ENCODE results near the gene CENPL.

Gene CENPL

DNA sequence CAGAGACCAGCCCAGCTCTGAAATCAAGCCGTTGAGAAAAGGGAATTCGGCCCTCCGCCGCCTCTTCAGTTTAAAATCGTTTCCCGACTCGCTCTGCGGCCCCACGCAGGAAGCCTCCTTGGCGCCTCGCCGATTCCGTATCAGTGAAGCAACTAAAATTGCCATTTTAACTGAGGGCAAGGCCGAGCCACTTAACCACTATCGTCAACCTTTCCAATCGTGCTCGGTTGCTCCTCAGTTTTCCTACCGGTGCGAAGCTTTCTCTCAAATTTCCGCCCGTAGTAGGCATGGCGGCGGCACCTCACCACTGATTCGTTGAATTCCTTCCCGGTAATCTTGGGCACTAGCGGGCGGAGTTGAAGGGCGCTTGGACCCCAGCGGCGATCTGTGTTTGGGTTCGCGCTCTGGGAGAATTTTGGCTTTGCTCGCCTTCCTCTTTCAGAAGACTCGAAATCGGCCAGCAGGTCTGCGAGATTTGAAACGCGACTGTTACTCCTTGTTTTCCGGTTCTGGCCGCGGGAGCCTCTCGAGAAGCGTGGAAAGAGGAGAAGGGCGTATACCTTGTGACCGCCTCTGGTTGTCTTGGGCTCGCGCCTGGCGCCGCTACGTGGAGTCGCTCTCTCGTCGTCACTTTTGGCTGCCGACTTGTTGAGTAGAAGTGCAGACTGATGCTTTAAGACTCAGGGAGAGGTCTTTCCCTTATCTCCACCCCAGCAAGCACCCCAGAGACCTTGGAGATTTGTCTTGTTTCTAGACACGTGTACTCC lies at the start of gene CENPL, which contains the start of gene DARS2 (continued):
- TF ChIP-seq ZNF133 (tag by site-specific recombination; IDR thresholded peaks at IDR 0.05) (no peak), EGR2 (tag by site-specific recombination; IDR thresholded peaks at IDR 0.05; ENCODE audit: low read depth) (0 out of 2 replicates have a peak, but pooled peaks have one; percentile 32), HOXC10 (CRISPR knock-in tag; IDR thresholded peaks at IDR 0.05) (0 out of 2 replicates have a peak, but pooled peaks have one; percentile 53), ZBTB48 (tag by site-specific recombination; IDR thresholded peaks at IDR 0.05) (peak; percentile 13; the same call in 1 of the 2 replicates), ZNF658 (tag by site-specific recombination; IDR thresholded peaks at IDR 0.05) (no peak), ZNF510 (tag by site-specific recombination; IDR thresholded peaks at IDR 0.05; ENCODE audit: insufficient replicate concordance) (no peak), ZXDB (tag by site-specific recombination; IDR thresholded peaks at IDR 0.05) (peak; percentile 94), ZNF701 (tag by site-specific recombination; IDR thresholded peaks at IDR 0.05) (no peak), SCRT2 (tag by site-specific recombination; IDR thresholded peaks at IDR 0.05) (peak; percentile 97), ZNF654 (tag by site-specific recombination; IDR thresholded peaks at IDR 0.05; ENCODE audit: low read depth) (no peak), ZNF394 (tag by site-specific recombination; IDR thresholded peaks at IDR 0.05; ENCODE audit: borderline replicate concordance) (peak; percentile 86), TRIM28 (IDR thresholded peaks at IDR 0.05; ENCODE audit: borderline replicate concordance, low read length) (peak; percentile 89; the same call in 1 of the 2 replicates), FEZF1 (tag by site-specific recombination; IDR thresholded peaks at IDR 0.05) (no peak; the same call in 1 of the 2 replicates), ZBTB17 (tag by site-specific recombination; IDR thresholded peaks at IDR 0.05) (peak; percentile 100), ZNF623 (tag by site-specific recombination; IDR thresholded peaks at IDR 0.05) (no peak), ZNF214 (tag by site-specific recombination; IDR thresholded peaks at IDR 0.05; ENCODE audit: borderline replicate concordance) (no peak), ZNF366 (tag by site-specific recombination; conservative IDR thresholded peaks at IDR 0.05) (peak; percentile 48; the same call in 1 of the 2 replicates), ZNF629 (tag by site-specific recombination; IDR thresholded peaks at IDR 0.05) (peak; percentile 76), ZNF530 (tag by site-specific recombination; IDR thresholded peaks at IDR 0.05; ENCODE audit: low read depth) (no peak), ZNF558 (tag by site-specific recombination; IDR thresholded peaks at IDR 0.05) (peak; percentile 53; the same call in 1 of the 2 replicates), GLIS1 (tag by site-specific recombination; IDR thresholded peaks at IDR 0.05) (peak; percentile 62), ZFP3 (tag by site-specific recombination; IDR thresholded peaks at IDR 0.05; ENCODE audit: low read depth) (no peak), KLF8 (tag by site-specific recombination; IDR thresholded peaks at IDR 0.05) (no peak; the same call in none of the 2 replicates), SP2 (tag by site-specific recombination; IDR thresholded peaks at IDR 0.05) (peak; percentile 81), ZNF324 (tag by site-specific recombination; IDR thresholded peaks at IDR 0.05) (peak; percentile 23; the same call in 1 of the 2 replicates), ZNF19 (tag by site-specific recombination; IDR thresholded peaks at IDR 0.05; ENCODE audit: low read depth) (no peak), ZNF202 (tag by site-specific recombination; IDR thresholded peaks at IDR 0.05; ENCODE audit: borderline replicate concordance) (no peak)
- TF ChIP-seq, protein P1, sequence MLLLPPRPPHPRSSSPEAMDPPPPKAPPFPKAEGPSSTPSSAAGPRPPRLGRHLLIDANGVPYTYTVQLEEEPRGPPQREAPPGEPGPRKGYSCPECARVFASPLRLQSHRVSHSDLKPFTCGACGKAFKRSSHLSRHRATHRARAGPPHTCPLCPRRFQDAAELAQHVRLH (tag by site-specific recombination; IDR thresholded peaks at IDR 0.05) = peak; percentile 97
- TF ChIP-seq, protein P2, sequence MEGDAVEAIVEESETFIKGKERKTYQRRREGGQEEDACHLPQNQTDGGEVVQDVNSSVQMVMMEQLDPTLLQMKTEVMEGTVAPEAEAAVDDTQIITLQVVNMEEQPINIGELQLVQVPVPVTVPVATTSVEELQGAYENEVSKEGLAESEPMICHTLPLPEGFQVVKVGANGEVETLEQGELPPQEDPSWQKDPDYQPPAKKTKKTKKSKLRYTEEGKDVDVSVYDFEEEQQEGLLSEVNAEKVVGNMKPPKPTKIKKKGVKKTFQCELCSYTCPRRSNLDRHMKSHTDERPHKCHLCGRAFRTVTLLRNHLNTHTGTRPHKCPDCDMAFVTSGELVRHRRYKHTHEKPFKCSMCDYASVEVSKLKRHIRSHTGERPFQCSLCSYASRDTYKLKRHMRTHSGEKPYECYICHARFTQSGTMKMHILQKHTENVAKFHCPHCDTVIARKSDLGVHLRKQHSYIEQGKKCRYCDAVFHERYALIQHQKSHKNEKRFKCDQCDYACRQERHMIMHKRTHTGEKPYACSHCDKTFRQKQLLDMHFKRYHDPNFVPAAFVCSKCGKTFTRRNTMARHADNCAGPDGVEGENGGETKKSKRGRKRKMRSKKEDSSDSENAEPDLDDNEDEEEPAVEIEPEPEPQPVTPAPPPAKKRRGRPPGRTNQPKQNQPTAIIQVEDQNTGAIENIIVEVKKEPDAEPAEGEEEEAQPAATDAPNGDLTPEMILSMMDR (tag by site-specific recombination; IDR thresholded peaks at IDR 0.05) = peak; percentile 15
- TF ChIP-seq, protein P3, sequence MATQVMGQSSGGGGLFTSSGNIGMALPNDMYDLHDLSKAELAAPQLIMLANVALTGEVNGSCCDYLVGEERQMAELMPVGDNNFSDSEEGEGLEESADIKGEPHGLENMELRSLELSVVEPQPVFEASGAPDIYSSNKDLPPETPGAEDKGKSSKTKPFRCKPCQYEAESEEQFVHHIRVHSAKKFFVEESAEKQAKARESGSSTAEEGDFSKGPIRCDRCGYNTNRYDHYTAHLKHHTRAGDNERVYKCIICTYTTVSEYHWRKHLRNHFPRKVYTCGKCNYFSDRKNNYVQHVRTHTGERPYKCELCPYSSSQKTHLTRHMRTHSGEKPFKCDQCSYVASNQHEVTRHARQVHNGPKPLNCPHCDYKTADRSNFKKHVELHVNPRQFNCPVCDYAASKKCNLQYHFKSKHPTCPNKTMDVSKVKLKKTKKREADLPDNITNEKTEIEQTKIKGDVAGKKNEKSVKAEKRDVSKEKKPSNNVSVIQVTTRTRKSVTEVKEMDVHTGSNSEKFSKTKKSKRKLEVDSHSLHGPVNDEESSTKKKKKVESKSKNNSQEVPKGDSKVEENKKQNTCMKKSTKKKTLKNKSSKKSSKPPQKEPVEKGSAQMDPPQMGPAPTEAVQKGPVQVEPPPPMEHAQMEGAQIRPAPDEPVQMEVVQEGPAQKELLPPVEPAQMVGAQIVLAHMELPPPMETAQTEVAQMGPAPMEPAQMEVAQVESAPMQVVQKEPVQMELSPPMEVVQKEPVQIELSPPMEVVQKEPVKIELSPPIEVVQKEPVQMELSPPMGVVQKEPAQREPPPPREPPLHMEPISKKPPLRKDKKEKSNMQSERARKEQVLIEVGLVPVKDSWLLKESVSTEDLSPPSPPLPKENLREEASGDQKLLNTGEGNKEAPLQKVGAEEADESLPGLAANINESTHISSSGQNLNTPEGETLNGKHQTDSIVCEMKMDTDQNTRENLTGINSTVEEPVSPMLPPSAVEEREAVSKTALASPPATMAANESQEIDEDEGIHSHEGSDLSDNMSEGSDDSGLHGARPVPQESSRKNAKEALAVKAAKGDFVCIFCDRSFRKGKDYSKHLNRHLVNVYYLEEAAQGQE (tag by site-specific recombination; IDR thresholded peaks at IDR 0.05) = no peak
- TF ChIP-seq, protein P4, sequence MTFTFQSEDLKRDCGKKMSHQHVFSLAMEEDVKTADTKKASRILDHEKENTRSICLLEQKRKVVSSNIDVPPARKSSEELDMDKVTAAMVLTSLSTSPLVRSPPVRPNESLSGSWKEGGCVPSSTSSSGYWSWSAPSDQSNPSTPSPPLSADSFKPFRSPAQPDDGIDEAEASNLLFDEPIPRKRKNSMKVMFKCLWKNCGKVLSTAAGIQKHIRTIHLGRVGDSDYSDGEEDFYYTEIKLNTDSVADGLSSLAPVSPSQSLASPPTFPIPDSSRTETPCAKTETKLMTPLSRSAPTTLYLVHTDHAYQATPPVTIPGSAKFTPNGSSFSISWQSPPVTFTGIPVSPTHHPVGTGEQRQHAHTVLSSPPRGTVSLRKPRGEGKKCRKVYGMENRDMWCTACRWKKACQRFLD (tag by site-specific recombination; IDR thresholded peaks at IDR 0.05) = no peak
- TF ChIP-seq, protein P5, sequence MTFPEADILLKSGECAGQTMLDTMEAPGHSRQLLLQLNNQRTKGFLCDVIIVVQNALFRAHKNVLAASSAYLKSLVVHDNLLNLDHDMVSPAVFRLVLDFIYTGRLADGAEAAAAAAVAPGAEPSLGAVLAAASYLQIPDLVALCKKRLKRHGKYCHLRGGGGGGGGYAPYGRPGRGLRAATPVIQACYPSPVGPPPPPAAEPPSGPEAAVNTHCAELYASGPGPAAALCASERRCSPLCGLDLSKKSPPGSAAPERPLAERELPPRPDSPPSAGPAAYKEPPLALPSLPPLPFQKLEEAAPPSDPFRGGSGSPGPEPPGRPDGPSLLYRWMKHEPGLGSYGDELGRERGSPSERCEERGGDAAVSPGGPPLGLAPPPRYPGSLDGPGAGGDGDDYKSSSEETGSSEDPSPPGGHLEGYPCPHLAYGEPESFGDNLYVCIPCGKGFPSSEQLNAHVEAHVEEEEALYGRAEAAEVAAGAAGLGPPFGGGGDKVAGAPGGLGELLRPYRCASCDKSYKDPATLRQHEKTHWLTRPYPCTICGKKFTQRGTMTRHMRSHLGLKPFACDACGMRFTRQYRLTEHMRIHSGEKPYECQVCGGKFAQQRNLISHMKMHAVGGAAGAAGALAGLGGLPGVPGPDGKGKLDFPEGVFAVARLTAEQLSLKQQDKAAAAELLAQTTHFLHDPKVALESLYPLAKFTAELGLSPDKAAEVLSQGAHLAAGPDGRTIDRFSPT (tag by site-specific recombination; IDR thresholded peaks at IDR 0.05) = no peak

Data from HEK293 (cell line).